GM12864 (cell line): ENCODE data around the gene TNKS1BP1.

Experiments used
- DNase-seq: peaks from one replicate; pipeline ENCODE4 v3.0.0-alpha.2; 2011; ENCODE audit warnings: low read depth
- H3K4me3 ChIP-seq: 2 replicates; pipeline ENCODE4 v1.5.1; 2011; ENCODE audit warnings: mild to moderate bottlenecking, low read depth, low read length, control low read depth
- TF ChIP-seq, protein P1 (sequence below): IDR thresholded peaks from 2 replicates; pipeline ENCODE4 v1.5.1; 2011; ENCODE audit warnings: low read depth, mild to moderate bottlenecking, moderate library complexity, low read length, control low read depth, inconsistent platforms; ENCODE audit errors: missing control alignments

Gene TNKS1BP1

DNA sequence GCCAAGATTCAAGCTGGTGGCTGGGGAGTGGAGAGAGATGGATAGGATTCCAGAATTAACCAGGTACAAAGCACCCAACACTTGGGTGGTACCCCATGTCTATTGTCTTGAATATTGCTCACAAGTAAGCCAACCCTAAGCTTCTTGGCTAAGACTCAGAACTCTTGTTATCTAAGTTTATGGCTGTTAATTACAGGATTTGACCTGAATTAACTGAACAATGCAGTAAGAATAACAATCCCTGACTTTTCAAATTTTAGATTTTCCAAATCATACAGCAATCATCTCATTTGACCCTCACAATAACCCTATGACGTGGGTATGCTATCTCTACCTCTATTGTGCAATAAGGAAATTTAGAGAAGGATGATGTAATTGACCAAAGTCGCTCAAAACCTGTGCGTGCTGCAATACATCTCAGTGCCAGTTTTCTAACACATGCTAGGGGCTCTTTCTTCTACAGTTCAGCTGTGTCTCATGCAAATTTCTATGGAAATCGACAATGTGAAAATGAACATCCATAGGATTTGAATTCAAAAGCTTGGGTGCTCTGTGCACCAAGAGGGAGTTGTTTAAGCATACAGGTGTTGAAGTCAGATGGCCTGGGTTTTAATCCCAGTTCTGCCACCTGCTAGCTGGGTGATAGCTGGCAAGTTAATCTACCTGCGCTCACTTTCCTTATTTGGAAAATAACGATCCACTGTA, 47.6 kb downstream of the TNKS1BP1 start:
- TF ChIP-seq, protein P1, sequence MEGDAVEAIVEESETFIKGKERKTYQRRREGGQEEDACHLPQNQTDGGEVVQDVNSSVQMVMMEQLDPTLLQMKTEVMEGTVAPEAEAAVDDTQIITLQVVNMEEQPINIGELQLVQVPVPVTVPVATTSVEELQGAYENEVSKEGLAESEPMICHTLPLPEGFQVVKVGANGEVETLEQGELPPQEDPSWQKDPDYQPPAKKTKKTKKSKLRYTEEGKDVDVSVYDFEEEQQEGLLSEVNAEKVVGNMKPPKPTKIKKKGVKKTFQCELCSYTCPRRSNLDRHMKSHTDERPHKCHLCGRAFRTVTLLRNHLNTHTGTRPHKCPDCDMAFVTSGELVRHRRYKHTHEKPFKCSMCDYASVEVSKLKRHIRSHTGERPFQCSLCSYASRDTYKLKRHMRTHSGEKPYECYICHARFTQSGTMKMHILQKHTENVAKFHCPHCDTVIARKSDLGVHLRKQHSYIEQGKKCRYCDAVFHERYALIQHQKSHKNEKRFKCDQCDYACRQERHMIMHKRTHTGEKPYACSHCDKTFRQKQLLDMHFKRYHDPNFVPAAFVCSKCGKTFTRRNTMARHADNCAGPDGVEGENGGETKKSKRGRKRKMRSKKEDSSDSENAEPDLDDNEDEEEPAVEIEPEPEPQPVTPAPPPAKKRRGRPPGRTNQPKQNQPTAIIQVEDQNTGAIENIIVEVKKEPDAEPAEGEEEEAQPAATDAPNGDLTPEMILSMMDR, result no peak
- no peak for DNase-seq
- no peak overlapping the region for H3K4me3 ChIP-seq

DNA sequence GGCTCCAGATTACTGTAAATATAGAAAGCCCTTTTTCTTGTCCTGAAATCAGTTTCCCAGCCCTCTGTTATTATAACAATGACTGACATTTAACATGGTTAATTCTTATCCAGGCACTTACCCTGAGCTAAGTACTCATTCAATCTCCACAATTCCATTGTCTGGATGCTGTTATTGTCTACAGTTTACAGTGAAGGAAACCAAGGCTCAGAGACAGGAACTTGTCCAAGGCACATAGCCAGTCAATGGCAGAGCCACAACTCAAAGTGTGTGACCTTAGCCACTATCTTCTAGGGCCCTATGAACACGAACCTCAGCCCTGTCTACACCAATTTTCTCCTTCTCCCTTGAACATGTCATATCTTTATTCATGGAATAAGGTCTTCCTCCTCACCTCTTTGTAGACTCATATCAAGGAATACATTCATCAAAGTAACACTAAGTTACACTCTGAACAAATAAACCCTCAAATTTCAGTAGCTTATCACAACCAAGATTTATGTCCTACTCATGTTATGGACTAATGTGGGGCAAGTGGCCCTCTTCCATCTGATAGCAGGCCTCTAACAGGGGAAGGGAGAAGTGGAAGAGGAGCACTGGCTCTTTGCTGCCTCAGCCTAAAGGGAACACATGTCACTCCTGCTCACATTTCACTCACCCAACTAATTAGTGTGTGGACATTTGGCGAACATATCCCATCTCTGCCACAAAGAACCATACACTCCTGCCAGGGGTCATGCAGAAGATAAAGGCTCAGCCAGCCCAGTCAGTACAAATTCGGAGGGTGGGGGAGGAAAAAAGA, 48.4 kb downstream of the TNKS1BP1 start:
- H3K4me3 ChIP-seq, result no peak overlapping the region
- TF ChIP-seq, protein P1, result no peak
- DNase-seq, result no peak

DNA sequence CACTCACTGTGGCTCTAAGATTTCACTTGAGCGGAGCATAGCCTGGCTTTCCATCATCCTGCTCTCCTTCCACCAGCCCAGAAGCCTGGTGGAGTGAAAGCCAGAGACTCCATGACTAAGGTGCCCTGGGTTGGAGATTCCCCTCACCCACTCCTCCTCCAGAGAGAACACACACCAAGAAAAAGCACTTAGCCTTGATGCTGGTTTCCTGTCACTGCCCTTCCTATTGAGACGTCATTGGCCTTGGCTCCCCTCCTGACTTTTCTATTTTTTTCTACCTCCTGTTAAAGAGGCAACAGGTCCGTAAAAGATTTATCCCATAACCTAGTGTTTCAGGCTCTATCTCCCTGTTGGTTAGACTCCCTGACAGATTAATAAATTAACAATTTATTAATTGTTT, 49.2 kb downstream of the TNKS1BP1 start:
- no peak for DNase-seq
- TF ChIP-seq, protein P1, result no peak

DNA sequence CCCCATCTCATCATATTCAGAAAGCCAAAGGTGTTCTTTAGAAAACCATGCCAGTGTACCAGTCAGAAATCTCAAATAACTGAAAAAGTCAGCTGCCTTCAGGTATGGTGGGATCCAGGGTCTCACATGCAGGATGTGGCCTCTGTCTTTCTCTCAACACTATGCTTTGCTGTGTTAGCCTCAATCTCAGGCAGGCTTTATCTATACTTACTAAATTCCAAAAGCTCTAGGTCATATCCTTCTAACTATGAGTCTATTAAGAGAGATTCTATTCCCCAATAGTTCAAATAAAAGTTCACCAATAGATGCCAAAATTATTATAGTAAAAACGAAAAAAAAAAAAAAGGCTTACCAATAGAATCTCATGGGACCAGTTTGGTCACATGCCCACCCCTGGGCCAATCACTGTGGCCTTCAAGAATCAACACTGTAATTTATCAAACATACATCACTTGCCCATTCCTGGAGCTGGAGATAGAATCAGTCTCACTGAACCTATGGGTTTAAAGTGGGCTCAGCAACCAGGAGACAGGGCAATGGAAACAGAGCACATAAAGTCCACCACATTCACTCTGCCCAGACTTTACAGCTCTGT, 49.8 kb downstream of the TNKS1BP1 start:
- H3K4me3 ChIP-seq, result no peak overlapping the region
- TF ChIP-seq, protein P1, result no peak
- no peak for DNase-seq

More for the DNA sequence above, 49.2 kb downstream of the TNKS1BP1 start:
- no peak overlapping the region for H3K4me3 ChIP-seq

DNA sequence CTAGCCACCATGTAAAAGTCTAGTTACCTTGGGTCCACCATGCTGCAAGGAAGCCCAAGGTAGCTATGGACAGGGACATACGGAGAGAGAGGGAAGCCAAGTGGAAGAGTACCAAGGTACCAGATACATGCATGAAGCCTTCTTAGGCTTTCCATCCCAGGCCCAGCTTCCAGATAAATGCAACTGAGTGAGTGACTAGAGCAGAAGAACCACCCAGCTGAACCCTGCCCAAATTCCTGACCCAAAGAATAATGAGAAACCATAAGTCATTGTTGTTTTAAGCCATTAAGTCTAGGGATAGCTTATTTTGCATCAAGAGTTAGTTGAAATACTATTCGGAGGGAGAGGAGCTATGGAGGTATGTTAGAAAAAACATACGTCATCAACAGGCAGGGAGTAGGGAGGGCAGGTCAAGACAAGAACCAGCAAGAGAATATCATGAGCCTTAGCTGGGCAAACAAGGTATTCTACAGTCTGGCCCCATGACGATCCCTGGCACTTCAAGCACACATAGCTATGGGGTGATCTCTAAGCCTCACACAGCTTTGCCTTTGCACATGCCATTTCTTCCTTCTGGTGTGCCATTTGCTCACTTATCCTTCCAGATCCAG, 51.2 kb downstream of the TNKS1BP1 start:
- H3K4me3 ChIP-seq, result no peak overlapping the region
- DNase-seq, result no peak
- TF ChIP-seq, protein P1, result no peak

DNA sequence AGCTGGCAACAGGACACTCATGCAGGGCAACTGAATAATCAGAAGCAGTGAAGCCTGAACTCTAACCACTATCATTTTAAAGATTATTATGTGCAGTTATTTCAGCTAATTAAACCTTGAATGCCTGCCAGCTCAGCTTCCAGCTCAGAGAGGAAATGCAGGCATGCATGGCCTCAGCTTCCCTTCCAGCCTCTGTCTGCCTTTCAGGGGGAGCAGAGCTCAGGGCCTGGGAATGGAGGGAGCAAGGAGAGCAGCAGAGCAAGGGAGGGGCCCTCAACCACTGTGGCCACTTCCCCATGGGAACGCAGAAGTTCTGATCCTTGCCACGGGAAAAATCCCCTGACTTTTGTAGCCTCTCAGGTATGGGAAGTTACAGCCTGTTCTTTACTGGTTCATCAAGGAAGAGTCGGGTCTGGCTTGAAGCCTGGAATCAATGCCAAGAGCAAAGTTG, 55.2 kb downstream of the TNKS1BP1 start:
- TF ChIP-seq, protein P1, result no peak
- no peak for DNase-seq
- H3K4me3 ChIP-seq, result no peak overlapping the region
